ENCODE results near the gene SOS1. TPM values are rescaled to one million over a fixed set of nuclear protein-coding genes. Genes with fewer than 3 reads are reported as not detected.
A peak's percentile ranks its signal among the peaks of the same experiment; 100 is the strongest.
"Not testable (repeated sequence)": the region's sequence is repeated elsewhere in the genome, so short reads cannot be mapped to it uniquely, and the experiment has no call there.

Gene SOS1
- total and polyA plus RNA-seq, 4 donors = 3.9 to 97.6 (median 14.6) TPM

- Histone ChIP-seq H3K36me3 (ENCODE audit: control insufficient read depth in 4 of 4, insufficient read depth in 4 of 4, low read length in 4 of 4) (no peaks in the 10 kb centered on the region), H3K27ac (ENCODE audit: low read depth in 1 of 2, low read length in 1 of 2) (no peak overlapping the region), H3K9me3 (ENCODE audit: control insufficient read depth in 4 of 4, insufficient read depth in 3 of 4, low read length in 3 of 4) (no peaks in the 10 kb centered on the region), H3K27me3 (ENCODE audit: control insufficient read depth in 3 of 3, insufficient read depth in 3 of 3, low read length in 2 of 3) (no peaks in the 10 kb centered on the region), H3K9ac (ENCODE audit: insufficient read depth in 1 of 2, low read length in 2 of 2) (no peak overlapping the region), H3K4me3 (no peak overlapping the region), H3K4me1 (ENCODE audit: control insufficient read depth in 5 of 5, insufficient read depth in 5 of 5, low read length in 5 of 5) (peaks cover 0 to 8% (median 0%) of the 10 kb centered on the region in 5 donors)
- ATAC-seq (ENCODE audit: insufficient read depth, low FRiP score) (no peak), DNase-seq (no peak)
- WGBS, 2 donors = 56 to 74% methylated on average over 3 of the region's 3 CpGs
- TF ChIP-seq CTCF (IDR thresholded peaks at IDR 0.05; ENCODE audit: control extremely low read depth, extremely low read depth) = no peak
Observed at GRCh38 chr2:39142904-39143605, 22.2 kb upstream of the SOS1 start.

- no peak overlapping the region for H3K4me3 ChIP-seq
- peaks cover 0 to 8% (median 0%) of the 10 kb centered on the region in 5 donors for H3K4me1 ChIP-seq (ENCODE audit: control insufficient read depth in 5 of 5, insufficient read depth in 5 of 5, low read length in 5 of 5)
- peak overlapping the region in 1 of 2 donors; percentile 33 for H3K27ac ChIP-seq (ENCODE audit: low read depth in 1 of 2, low read length in 1 of 2)
- DNase-seq (no peak), ATAC-seq (ENCODE audit: insufficient read depth, low FRiP score) (no peak)
- TF ChIP-seq CTCF (IDR thresholded peaks at IDR 0.05; ENCODE audit: control extremely low read depth, extremely low read depth) = no peak
- WGBS, 2 donors = 50 to 63% methylated on average over 8 of the region's 8 CpGs
- no peaks in the 10 kb centered on the region for H3K27me3 ChIP-seq (ENCODE audit: control insufficient read depth in 3 of 3, insufficient read depth in 3 of 3, low read length in 2 of 3)
- no peak overlapping the region for H3K9ac ChIP-seq (ENCODE audit: insufficient read depth in 1 of 2, low read length in 2 of 2)
- no peaks in the 10 kb centered on the region for H3K9me3 ChIP-seq (ENCODE audit: control insufficient read depth in 4 of 4, insufficient read depth in 3 of 4, low read length in 3 of 4)
- H3K36me3 ChIP-seq (ENCODE audit: control insufficient read depth in 4 of 4, insufficient read depth in 4 of 4, low read length in 4 of 4) = no peaks in the 10 kb centered on the region
Observed at GRCh38 chr2:39141334-39142271, 20.8 kb upstream of the SOS1 start.

- H3K4me3 ChIP-seq; ATAC-seq (ENCODE audit: insufficient read depth, low FRiP score); DNase-seq; H3K27me3 ChIP-seq (ENCODE audit: control insufficient read depth in 3 of 3, insufficient read depth in 3 of 3, low read length in 2 of 3); H3K9ac ChIP-seq (ENCODE audit: insufficient read depth in 1 of 2, low read length in 2 of 2); H3K9me3 ChIP-seq (ENCODE audit: control insufficient read depth in 4 of 4, insufficient read depth in 3 of 4, low read length in 3 of 4); H3K36me3 ChIP-seq (ENCODE audit: control insufficient read depth in 4 of 4, insufficient read depth in 4 of 4, low read length in 4 of 4); H3K4me1 ChIP-seq (ENCODE audit: control insufficient read depth in 5 of 5, insufficient read depth in 5 of 5, low read length in 5 of 5): not testable (repeated sequence)
- peak overlapping the region in 1 of 2 donors; percentile 33 for H3K27ac ChIP-seq (ENCODE audit: low read depth in 1 of 2, low read length in 1 of 2)
- 88 to 91% methylated on average over 7 of the region's 7 CpGs for WGBS, 2 donors
Observed at GRCh38 chr2:39140948-39141333, 20.1 kb upstream of the SOS1 start.

- WGBS, 2 donors = 28 to 48% methylated on average over 3 of the region's 3 CpGs
- peak overlapping the region in 1 of 2 donors; percentile 33 for H3K27ac ChIP-seq (ENCODE audit: low read depth in 1 of 2, low read length in 1 of 2)
Observed at GRCh38 chr2:39140322-39140847, 19.5 kb upstream of the SOS1 start.

More at GRCh38 chr2:39140322-39140847, 19.5 kb upstream of the SOS1 start:
- no peaks in the 10 kb centered on the region for H3K36me3 ChIP-seq (ENCODE audit: control insufficient read depth in 4 of 4, insufficient read depth in 4 of 4, low read length in 4 of 4)
- no peak overlapping the region for H3K4me3 ChIP-seq
- no peak for ATAC-seq (ENCODE audit: insufficient read depth, low FRiP score)
- peaks cover 0 to 8% (median 0%) of the 10 kb centered on the region in 5 donors for H3K4me1 ChIP-seq (ENCODE audit: control insufficient read depth in 5 of 5, insufficient read depth in 5 of 5, low read length in 5 of 5)
- no peak for DNase-seq
- H3K9ac ChIP-seq (ENCODE audit: insufficient read depth in 1 of 2, low read length in 2 of 2) = no peak overlapping the region
- no peak for TF ChIP-seq CTCF (IDR thresholded peaks at IDR 0.05; ENCODE audit: control extremely low read depth, extremely low read depth)
- H3K27me3 ChIP-seq (ENCODE audit: control insufficient read depth in 3 of 3, insufficient read depth in 3 of 3, low read length in 2 of 3) = no peaks in the 10 kb centered on the region
- no peaks in the 10 kb centered on the region for H3K9me3 ChIP-seq (ENCODE audit: control insufficient read depth in 4 of 4, insufficient read depth in 3 of 4, low read length in 3 of 4)
